Smooth muscle cell of the coronary artery (primary cell): ENCODE measurements around the gene CTSV. TPM values are rescaled to one million over a fixed set of nuclear protein-coding genes. Genes with fewer than 3 reads are reported as not detected.

Source experiments
- total RNA-seq: library from RNA; depleted of rRNA; stranded (reverse); fragments of >200 nt; gene quantifications from 2 replicates; pipeline ENCODE4 v1.2.3, GENCODE V29; 2014; ENCODE audit warnings: low replicate concordance

The CTSV gene
- 0.12 and 1.9 TPM in 2 replicates for total RNA-seq

DNA sequence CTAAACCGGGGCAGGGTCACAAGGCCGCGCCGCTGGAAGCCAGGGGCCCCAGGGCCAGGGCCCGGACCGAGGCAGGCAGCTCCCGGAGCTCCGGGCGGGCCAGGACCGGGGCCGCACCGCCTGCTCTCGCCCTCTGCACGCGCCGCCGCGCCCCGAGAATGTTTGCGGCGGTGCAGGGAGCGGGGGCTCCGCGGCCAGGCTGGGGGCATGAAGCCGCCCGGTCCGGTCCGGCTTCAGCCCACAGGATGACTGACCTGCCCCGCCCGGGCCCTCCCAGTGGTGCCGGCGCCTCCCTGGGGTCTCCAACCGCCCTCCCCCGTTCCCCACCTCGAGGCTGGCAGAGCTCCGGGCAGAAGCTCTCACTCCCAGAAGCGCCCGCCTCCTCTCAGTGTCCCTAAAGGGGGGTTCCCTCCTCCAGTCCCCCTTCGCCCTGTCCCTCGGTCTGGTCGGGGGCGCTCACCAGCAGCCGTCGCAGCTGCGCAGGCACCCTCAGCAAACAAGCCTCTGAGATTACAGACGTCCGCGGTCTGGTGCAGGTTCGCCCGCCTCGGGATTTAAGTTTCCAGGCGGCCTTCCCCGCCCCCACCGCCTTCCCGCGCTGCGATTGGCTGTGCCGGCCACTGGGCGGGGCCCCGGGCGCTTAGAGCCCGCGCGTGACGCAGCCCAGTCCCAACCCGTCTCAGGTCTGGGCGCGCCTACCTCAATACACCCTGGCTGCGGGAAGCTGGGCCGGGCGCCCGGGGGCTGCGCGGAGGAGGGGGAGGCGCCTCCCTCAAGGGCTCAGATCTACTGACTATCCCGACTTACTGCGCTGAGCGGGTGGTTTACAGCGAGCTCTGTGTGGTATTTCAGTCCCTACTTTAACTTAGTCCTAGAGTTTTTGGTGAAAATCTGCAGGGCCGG, at the start of gene CTSV:
Gene CTSV (minus strand): TSS at position 532 of the 903 bp plus-strand sequence. CDS start 1,099 bp downstream, outside the sequence.

Other genes starting within 250 kb of the CTSV start
- 1.4 and 2.8 TPM in 2 replicates for gene ZNF782, start 184.6 kb downstream of the CTSV start, total RNA-seq
- not detected in 2 replicates for gene NUTM2G, start 110.3 kb downstream of the CTSV start, total RNA-seq